ENCODE results near the gene DMRTC1B.
"Not testable (repeated sequence)": the region's sequence is repeated elsewhere in the genome, so short reads cannot be mapped to it uniquely, and the experiment has no call there.

DMRTC1B gene, protein sequence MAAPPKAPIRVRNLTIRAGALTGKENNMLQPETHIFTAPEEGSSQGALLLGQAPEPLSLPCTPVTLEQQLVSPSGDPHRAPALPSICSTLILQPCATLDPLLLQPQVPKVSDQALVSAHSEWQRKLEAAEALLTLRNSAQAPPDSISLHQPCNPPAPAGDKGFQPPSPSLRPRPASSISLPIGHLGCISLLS

DNA sequence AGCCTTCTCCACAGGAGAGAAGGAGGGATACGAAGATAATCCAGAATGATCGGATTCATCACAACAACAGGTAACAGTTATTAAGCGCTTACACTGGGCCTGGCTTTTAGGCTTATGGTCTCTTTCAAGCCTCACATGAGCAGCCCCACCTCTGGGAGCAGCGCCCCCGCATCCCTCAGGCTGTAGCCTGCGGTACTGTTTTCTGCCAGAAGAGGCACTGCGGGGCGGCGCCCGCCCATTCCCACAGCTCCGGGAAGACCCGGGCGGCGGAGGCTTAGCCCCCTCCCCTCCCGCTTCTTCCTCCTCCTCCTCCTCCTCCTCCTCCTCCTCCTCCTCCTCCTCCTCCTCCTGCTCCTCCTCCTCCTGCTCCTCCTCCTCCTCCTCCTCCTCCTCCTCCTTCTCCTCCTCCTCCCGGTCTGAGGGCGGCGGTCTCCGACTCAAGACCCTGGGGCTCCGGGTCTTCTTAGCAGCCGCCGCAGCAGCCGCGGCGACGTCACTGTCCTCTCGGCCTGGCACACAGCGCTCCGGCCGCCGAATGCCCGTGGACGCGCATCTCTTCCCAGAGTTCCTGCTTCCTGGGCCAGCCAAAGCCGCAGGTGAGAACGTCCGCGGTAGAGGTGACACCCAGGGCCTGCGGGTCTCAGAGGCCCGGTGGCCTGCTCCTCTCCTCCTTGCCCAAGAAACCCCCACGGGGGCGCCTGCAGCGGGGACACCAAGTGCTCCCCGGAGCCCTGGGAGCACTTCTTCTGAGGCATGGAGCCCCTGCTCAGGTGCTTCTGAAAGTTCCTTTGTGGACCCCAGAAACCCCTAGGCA lies at the start of gene DMRTC1B:
DMRTC1B (plus strand) TSS at position 238 of the 814 bp plus-strand sequence. CDS start 68,246 bp downstream, outside the sequence.
- DNase-seq: not testable (repeated sequence)

DNA sequence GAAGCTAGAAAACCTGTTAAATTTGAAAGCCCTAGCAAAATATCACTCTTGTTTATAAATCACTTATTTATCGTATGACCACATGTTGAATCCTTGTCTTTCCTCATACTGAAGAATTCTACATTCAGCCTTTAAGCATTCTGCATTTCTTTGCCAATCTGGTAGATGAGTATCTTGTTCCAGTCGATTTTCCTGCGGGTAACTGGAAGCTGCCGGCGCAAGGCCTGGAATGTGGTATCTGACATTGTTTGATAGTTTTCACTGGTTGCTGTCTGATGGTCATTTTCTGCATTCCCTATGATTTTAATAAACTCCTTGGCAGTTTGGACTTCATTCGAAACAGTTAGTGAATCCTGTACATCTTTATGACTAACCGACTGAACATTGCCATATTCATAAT lies 48.8 kb upstream of the DMRTC1B start:
- no peak for DNase-seq

DNA sequence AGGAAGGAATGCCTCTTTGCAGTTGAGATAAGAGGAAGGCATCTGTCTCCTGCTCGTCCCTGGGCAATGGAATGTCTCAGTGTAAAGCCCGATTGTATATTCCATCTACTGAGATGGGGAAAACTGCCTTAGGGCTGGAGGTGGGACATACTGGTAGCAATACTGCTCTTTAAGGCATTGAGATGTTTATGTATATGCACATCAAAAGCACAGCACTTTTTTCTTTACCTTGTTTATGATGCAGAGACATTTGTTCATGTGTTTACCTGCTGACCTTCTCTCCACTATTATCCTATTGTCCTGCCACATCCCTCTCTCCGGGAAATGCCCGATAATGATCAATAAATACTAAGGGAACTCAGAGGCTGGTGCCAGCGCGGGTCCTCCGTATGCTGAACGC lies 43.1 kb upstream of the DMRTC1B start:
- DNase-seq: not testable (repeated sequence)

DNA sequence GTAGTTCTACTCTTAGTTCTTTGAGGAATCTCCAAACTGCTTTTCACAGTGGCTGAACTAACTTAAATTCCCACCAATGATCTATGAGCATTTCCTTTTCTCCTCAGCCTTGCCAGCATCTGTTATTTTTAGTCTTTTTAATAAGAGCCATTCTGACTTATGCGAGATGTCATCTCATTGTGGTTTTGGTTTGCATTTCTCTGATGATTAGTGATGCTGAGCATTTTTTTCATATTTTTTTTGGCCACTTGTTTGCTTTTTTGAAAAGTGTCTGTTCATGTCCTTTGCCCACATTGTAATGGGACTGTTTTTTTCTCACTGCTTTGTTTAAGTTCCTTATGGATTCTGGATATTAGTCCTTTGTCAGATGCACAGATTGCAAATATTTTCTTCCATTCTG lies 41.1 kb upstream of the DMRTC1B start:
- no peak for DNase-seq

DNA sequence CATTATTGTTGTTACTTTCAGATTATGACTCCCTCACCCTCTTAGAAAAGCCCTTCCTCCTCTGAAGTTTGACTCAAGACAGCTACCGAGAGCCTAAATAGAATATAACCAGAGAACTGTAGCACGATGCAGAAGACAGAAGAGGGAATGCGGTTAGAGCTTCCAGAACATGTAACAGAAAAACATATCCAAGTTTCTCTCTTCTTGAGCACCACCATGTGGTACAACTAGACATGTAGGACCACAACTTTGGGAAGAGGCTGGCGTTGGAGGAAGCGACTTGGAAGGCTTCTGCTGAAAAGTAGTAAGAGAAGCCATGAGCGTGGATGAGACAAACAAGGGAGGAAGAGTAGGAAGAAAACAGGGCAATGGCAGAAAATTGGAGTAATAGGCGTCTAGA lies 31.1 kb upstream of the DMRTC1B start:
- not testable (repeated sequence) for DNase-seq

DNA sequence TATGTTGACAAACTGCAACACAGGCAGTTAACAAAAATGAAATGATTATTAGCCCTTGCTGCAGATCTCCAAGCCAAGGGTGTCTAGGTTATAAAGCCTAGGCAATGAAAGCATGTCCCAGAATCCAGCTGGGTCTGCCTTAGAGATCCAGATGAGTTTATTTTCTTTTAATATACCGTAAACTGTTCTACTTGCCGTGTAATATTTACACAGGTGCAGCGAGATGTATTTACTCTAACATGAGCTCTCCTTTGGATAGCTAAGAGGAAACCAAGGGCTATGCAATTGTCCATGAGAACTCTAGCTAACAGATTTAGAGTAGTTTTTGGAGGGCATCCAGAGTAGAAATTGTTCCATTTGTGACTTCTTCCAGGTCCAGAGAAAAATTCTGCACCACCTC lies 28.1 kb upstream of the DMRTC1B start:
- not testable (repeated sequence) for DNase-seq

DNA sequence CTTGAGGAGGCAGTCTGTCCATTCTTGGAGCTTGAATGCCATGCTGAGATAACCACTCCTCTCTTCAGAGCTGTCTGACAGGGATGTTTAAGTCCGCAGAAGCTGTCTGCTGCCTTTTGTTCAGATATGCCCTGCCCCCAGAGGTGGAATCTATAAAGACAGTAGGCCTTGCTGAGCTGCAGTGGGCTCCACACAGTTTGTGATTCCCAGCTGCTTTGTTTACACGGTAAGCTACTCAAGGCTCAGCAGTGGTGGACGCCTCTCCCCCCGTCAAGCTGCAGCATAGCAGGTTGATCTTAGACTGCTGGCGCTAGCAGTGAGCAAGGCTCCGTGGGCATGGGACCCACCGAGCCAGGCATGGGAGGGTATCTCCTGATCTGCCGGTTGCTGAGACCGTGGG lies 16.2 kb upstream of the DMRTC1B start:
- DNase-seq: not testable (repeated sequence)

DNA sequence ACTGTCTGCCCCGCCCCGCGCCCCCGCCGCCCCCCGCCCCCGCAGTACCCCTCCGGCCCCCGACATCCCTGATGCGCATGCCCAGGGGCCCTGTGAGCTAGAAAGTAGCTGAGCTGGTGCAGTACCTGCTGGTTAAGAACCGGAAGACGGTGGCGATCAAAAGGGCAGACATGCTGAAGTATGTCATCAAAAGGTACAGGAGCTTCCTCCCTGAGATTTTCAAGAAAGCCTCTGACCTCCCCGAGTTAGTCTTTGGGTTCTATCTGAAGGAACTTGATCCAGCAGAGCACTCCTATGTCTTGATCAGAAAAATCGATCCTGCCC lies 739 bp downstream of the DMRTC1B start:
- DNase-seq: not testable (repeated sequence)

DNA sequence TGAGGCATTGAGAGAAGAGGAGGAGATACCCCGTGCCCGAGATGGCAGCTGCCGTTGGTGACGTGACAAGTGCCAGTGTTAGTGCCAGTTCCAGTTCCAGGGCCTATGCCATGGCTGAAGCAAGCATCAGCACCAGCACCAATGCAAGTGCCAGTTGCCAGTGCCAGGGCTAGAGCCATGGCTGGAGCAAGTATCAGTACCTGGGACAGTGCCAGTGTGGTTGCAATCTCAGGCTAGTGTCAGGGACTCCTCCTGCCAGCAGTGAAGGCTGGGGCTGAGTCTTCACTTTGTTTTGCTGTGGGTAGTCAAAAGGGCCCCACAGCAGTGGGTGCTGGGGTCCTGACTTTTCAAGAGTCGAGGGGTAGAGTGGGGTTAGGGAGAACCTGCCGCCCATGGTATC lies 1.5 kb downstream of the DMRTC1B start:
- not testable (repeated sequence) for DNase-seq

DNA sequence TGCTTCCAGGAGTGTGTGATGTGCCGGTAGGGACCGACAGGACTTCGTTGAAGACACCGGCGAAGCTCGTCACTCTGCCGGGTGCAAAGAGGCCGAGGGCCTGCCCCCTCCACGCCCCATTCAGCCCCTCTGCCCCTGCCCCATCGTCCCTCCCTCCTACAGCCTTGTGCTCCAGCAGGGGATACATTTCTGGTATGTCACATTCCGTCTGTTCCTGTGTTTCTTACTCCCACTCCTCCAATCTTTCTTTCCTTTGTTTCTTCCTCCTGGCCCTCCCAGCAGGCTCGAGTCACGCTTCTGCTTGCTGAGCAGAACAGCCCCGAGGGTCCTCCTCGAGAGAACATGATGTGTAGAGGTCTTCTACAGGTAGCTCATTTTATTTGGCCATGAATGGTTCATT lies 5.9 kb downstream of the DMRTC1B start, which contains the start of gene FAM236B:
FAM236B (minus strand) TSS at position 101 of the 400 bp plus-strand sequence; CDS start at position 1, 100 bp downstream.
- DNase-seq: not testable (repeated sequence)

DNA sequence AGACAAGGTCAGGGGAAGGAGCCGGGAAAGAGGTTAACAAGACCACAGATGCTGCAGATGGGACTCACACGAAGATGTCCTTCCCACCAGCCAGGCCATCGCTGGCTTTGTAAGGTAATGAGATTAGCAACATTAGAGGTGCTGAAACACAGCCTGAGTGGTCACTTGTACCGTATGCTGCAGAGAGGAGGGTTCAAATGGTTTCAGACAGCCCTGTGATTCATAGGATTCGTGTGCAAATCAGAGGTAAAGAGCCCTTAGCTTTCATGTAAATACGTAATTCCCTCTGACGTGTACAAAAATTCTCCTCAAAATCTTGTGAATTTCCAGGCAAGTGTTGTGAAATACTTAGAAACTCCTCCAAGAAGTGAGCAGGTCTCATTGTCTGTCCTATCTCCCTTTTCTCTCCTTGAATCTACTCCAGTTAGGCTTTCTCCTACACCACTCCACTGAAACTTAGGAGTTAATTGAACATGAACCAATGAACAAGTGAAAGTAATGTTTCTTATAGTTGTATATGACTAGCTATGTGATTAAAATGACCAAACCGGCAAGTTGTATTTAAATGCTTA lies 6.8 kb downstream of the DMRTC1B start:
- DNase-seq: not testable (repeated sequence)

DNA sequence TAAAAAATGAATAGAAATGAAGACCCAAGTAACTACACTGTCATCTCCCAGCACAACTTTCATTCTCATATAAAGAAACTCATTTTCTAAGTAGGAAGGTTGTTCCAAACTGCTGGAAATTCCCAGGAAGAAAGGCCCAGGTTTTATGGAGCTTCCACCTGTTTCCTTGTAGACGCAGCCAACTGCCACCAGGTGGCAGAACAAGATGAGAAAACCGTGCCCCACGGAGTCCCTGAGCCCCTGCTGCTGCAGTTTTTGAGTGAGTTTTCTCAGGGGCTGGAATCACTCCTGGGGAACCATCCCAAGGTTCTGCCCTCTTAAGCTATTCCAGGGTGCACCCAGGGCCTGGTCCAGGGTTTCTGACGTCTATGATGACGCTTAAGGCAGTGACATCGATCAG lies 7.3 kb downstream of the DMRTC1B start:
- not testable (repeated sequence) for DNase-seq

DNA sequence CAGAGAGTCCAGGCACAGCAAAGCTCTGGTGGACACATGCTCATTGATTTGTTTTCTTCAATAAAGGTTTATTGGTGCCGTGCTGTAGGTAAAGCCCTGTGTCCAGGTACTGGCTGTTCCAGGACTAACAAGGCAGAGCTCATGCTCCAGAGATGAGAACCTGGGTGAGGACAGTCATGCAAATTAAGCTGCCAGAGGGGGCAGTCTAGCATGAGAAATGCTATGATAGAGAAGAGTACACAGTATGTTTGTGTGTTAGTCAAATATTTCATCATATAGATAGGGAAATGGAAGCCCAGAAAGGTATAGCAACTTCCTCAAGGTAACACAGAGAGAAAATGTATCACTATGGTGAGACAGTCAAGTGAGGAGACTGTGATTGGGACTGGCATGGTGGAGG lies 11.5 kb downstream of the DMRTC1B start:
- DNase-seq: not testable (repeated sequence)

DNA sequence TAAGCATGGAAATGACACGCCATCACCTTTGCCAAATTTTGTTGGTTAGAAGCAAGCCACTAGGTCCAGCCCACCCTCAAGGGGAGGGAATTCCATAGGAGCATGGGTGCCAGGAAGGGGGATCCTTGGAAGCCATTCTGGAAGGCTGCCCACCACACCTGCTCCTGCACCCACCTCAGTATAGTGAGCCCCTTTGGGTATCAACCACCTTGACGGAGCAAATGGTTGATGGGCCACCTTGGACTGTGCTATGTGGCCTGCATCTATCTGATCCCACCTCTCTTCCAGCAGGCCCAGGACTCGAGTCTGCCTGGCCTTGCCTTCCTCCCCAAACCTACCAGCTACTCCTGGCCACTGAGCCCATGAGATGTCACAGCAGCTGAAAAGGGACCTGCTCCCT lies 13.7 kb downstream of the DMRTC1B start:
- not testable (repeated sequence) for DNase-seq

DNA sequence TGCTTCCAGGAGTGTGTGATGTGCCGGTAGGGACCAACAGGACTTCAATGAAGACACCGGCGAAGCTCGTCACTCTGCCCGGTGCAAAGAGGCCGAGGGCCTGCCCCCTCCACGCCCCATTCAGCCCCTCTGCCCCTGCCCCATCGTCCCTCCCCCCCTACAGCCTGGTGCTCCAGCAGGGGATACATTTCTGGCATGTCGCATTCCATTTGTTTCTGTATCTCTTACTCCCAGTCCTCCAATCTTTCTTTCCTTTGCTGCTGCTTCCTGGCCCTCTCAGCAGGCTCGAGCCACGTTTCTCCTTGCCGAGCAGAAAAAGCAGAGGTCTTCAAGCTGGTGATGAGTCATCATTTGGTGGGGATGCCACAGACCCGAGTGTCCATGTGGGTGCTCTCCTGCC lies 31.4 kb downstream of the DMRTC1B start, which contains the start of gene FAM236D:
FAM236D (minus strand) TSS at position 101 of the 400 bp plus-strand sequence; CDS start at position 1, 100 bp downstream.
- DNase-seq: not testable (repeated sequence)

DNA sequence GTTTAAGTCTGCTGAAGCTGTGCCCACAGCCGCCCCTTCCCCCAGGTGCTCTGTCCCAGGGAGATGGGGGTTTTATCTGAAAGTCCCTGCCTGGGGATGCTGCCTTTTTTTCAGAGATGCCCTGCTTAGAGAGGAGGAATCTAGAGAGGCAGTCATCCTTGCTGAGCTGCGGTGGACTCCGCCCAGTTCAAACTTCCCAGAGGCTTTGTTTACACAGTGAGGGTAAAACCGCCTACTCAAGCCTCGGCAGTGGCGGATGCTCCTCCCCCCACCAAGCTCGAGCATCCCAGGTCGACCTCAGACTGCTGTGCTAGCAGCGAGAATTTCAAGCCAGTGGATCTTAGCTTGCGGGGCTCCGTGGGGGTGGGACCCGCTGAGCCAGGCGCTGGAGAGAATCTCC lies 54.0 kb downstream of the DMRTC1B start:
- not testable (repeated sequence) for DNase-seq

DNA sequence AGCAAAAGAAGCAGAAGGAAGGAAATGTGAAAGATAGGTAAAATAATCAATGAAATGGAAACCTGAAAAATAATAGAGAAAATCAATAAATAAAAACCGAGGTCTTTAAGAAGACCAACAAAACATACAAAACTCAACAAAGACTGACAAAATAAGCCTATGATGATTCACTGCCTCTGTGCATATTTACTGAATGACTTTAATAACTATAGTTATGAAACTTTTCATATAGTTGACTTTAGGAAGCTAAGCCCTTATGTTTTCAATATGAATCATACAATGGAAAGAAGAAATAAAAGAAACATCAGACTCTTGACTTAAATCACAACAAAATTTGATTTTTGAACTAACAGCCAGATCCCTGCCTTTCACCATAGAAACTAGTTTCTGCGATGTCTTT lies 60.8 kb downstream of the DMRTC1B start:
- DNase-seq: not testable (repeated sequence)

DNA sequence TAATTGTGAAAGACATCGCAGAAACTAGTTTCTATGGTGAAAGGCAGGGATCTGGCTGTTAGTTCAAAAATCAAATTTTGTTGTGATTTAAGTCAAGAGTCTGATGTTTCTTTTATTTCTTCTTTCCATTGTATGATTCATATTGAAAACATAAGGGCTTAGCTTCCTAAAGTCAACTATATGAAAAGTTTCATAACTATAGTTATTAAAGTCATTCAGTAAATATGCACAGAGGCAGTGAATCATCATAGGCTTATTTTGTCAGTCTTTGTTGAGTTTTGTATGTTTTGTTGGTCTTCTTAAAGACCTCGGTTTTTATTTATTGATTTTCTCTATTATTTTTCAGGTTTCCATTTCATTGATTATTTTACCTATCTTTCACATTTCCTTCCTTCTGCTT lies 106.2 kb downstream of the DMRTC1B start:
- DNase-seq: not testable (repeated sequence)

DNA sequence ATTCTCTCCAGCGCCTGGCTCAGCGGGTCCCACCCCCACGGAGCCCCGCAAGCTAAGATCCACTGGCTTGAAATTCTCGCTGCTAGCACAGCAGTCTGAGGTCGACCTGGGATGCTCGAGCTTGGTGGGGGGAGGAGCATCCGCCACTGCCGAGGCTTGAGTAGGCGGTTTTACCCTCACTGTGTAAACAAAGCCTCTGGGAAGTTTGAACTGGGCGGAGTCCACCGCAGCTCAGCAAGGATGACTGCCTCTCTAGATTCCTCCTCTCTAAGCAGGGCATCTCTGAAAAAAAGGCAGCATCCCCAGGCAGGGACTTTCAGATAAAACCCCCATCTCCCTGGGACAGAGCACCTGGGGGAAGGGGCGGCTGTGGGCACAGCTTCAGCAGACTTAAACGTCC lies 113.0 kb downstream of the DMRTC1B start:
- DNase-seq: not testable (repeated sequence)
